Brain microvascular endothelial cell (primary cell): ENCODE measurements around the gene RAB42.
"Not testable (repeated sequence)": the region's sequence is repeated elsewhere in the genome, so short reads cannot be mapped to it uniquely, and the experiment has no call there.

Experiments used
- DNase-seq: peaks from one replicate; pipeline ENCODE4 v3.0.0-alpha.2; 2020
- H3K27ac ChIP-seq: fragments of 250-450 bp; sonication (Bioruptor Pico); 2 replicates; pipeline ENCODE4 v1.5.1; 2020; ENCODE audit warnings: mild to moderate bottlenecking, moderate library complexity
- H3K27me3 ChIP-seq: fragments of 250-450 bp; sonication (Bioruptor Pico); replicated peaks from 2 replicates; pipeline ENCODE4 v1.5.1; 2020; ENCODE audit warnings: mild to moderate bottlenecking
- H3K36me3 ChIP-seq: fragments of 250-450 bp; sonication (Bioruptor Pico); replicated peaks from 2 replicates; pipeline ENCODE4 v1.5.1; 2020; ENCODE audit warnings: mild to moderate bottlenecking
- H3K4me3 ChIP-seq: 2 replicates; pipeline ENCODE4 v1.5.1; 2011; ENCODE audit warnings: low read depth, mild to moderate bottlenecking, control low read depth, low read length, moderate library complexity
- in situ Hi-C: cut with HindIII; loops from 2 replicates; pipeline ENCODE4 v1.10.0; 2017; ENCODE audit warnings: low sequenced_read_pairs, low pct_ligation_motif_present
- TF ChIP-seq, protein P1 (sequence below): IDR thresholded peaks from 2 replicates; pipeline ENCODE4 v1.5.1; 2011; ENCODE audit warnings: low read depth, mild to moderate bottlenecking, moderate library complexity, low read length, control low read depth, inconsistent platforms; ENCODE audit errors: missing control alignments

Gene RAB42

DNA sequence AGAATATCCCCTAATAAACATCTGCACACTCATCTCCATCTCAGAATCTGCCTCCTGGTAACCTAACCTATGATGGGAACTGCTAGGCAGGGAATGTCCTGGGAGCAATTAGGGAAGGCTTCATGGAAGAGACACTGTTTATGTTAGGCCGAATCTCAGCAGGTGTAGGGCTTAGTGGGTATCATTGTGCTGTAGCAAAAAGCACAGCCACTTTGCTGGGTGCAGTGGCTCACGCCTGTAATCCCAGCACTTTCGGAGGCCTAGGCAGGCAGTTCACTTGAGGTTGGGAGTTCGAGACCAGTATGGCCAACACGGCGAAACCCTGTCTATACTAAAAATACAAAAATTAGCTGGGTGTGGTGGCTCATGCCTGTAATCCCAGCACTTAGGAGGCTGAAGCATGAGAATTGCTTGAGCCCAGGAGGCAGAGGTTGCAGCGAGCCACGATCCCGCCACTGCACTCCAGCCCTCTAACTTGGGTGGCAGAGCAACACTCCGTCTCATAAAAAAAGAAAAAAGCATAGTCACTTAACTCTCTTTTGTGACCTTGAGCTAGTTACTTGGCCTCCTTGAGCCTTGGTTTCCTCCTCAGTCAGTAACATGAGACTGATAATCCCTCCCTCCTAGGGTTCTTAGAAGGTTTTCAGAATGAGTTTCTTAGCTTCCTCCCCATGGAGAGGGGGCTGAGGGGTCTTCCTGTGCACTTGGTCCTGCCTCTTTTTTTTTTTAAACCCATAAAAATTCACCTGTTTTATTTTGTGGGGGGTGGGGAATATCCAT, 3.5 kb downstream of the RAB42 start:
- no peak for DNase-seq
- TF ChIP-seq, protein P1, sequence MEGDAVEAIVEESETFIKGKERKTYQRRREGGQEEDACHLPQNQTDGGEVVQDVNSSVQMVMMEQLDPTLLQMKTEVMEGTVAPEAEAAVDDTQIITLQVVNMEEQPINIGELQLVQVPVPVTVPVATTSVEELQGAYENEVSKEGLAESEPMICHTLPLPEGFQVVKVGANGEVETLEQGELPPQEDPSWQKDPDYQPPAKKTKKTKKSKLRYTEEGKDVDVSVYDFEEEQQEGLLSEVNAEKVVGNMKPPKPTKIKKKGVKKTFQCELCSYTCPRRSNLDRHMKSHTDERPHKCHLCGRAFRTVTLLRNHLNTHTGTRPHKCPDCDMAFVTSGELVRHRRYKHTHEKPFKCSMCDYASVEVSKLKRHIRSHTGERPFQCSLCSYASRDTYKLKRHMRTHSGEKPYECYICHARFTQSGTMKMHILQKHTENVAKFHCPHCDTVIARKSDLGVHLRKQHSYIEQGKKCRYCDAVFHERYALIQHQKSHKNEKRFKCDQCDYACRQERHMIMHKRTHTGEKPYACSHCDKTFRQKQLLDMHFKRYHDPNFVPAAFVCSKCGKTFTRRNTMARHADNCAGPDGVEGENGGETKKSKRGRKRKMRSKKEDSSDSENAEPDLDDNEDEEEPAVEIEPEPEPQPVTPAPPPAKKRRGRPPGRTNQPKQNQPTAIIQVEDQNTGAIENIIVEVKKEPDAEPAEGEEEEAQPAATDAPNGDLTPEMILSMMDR, result no peak
- Histone ChIP-seq H3K27ac (no peak overlapping the region), H3K4me3 (no peak overlapping the region), H3K36me3 (no peaks in the 10 kb centered on the region), H3K27me3 (no peaks in the 10 kb centered on the region)
- in situ Hi-C loops, result no loop called here

DNA sequence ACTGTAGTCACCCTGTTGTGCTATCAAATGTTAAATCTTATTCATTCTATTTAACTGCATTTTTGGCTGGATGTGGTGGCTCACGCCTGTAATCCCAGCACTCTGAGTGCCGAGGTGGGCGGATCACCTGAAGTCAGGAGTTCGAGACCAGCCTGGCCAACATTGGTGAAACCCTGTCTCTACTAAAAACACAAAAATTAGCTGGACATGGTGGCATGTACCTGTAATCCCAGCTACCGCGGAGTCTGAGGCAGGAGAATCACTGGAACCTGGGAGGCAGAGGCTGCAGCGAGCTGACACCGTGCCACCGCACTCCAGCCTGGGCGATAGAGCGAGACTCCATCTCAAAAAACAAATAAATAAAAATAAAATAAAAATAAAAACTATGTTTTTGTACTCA, 4.2 kb downstream of the RAB42 start:
- H3K4me3 ChIP-seq, H3K27ac ChIP-seq, H3K27me3 ChIP-seq, H3K36me3 ChIP-seq, DNase-seq, in situ Hi-C loops: not testable (repeated sequence)

DNA sequence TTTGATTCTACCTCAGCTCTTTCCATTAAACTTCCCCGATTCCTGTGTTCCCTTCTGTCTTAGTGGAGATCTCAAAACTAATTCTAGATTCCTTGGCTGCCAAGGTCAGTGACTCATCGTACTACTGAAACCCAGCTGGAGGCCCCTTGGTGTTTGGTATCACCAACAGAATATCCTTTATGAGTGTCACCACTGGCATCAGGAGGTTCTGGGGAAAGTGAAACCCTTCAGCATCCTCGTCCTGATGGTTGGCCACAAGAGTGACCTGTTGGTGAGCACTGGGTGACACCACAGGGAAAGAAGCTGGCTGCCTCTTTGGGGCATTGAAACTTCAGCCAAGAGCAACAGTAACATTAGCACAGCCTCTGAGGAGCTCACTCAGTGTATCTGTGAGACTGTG, 9.6 kb downstream of the RAB42 start:
- no peaks in the 10 kb centered on the region for H3K27me3 ChIP-seq
- in situ Hi-C loops, result loop anchor here (25.0 kb wide), 1 partner anchor 214 kb away; no protein-coding TSS in a partner anchor
- peak overlapping the region; percentile 32 for H3K27ac ChIP-seq
- no peak overlapping the region for H3K4me3 ChIP-seq
- TF ChIP-seq, protein P1, result no peak
- peak; percentile 90 for DNase-seq
- H3K36me3 ChIP-seq, result peaks cover 10% of the 10 kb centered on the region

DNA sequence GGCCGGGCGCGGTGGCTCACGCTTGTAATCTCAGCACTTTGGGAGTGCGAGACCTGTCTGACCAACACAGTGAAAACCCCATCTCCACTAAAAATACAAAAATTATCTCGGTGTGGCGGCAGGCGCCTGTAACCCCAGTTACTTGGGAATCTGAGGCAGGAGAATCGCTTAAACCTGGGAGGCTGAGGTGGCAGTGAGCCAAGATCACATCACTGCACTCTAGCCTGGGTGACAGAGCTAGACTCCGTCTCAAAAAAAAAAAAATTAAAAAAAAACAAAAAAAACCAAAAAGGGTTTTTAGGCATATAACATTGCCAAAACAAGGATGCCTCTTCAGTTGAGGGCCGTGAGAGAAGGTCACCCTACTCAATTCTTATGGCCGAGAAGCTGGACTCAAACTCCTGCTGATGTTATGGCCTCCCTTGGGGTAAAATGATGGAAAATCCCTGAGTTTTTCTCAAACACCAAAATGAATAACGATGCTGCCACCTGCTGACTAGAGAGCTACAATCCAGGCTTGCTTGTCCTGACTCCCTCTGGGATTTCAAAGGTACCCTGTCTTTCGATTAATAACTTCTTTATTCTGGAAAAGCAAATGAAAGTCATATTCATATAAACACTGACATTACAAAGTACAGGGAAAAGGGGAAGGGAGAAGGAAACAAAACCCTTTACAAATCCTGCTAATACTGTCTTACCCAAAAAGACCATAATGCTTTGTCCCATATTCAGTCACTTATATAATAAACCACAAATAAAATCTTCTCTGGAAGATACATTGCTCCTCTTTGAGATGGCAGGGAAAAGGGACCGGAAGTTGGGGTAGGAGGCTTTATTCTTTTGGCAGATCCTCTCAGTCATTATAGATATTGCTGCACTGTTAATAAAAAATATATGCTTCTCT, 10.7 kb downstream of the RAB42 start:
- peaks cover 14% of the 10 kb centered on the region for H3K36me3 ChIP-seq
- H3K4me3 ChIP-seq, result no peak overlapping the region
- in situ Hi-C loops, result loop anchor here (25.0 kb wide), 1 partner anchor 215 kb away; no protein-coding TSS in a partner anchor
- H3K27me3 ChIP-seq, result no peaks in the 10 kb centered on the region
- DNase-seq, result peak; percentile 75
- H3K27ac ChIP-seq, result no peak overlapping the region
- TF ChIP-seq, protein P1, result peak; percentile 82

DNA sequence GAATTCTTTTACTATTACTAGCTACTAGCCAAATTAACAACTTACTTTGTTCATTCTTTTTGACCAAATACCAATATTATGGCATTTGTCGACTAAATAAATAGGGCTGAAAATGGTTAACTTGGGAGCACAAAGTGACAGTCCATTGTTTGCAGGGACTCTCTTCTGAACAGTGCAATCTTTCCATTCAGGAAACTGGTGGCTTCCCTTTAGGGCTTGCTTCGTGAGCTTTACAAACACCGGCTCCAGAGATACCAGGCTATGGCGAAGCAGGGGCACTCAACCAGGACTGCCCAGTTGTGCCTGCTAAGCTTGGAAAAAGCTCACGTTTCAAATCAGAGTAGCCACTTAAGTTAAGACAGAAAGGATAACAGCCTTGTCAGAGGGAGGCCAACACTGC, 12.3 kb downstream of the RAB42 start:
- Histone ChIP-seq H3K4me3 (no peak overlapping the region), H3K27me3 (no peaks in the 10 kb centered on the region), H3K27ac (no peak overlapping the region), H3K36me3 (peaks cover 14% of the 10 kb centered on the region)
- in situ Hi-C loops, result loop anchor here (25.0 kb wide), 1 partner anchor 217 kb away; no protein-coding TSS in a partner anchor
- TF ChIP-seq, protein P1, result no peak
- DNase-seq, result no peak

DNA sequence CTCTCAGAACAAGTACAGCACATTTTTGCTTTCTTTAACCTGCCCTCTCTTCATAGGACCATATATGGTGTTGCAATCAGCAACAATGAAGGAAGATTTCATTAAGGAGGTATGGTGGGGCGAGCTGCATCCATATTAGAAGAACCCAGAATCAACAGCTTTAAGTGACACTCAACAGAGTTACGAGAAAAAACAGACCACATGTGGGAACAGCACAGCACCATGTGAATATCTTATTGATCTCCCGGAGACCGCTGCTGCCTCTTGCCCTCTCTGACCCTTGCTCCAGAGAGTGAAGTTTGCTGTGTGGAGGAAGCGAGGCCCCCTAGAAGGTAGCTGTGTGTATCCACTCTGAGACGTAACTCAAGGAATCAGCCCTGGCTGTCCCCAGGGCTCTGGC, 12.9 kb downstream of the RAB42 start:
- DNase-seq, result no peak
- Histone ChIP-seq H3K27ac (no peak overlapping the region), H3K36me3 (peaks cover 15% of the 10 kb centered on the region), H3K27me3 (no peaks in the 10 kb centered on the region), H3K4me3 (no peak overlapping the region)
- in situ Hi-C loops, result loop anchor here (25.0 kb wide), 1 partner anchor 218 kb away; no protein-coding TSS in a partner anchor
- TF ChIP-seq, protein P1, result no peak
